Activated naive CD8-positive, alpha-beta T cell treated with anti-CD3 and anti-CD28 coated beads, Interleukin-2, amount 10 ng/mL, durations not matched to agents 7 days and 5 days (primary cell): ENCODE measurements around the gene WHRN. TPM values are rescaled to one million over a fixed set of nuclear protein-coding genes. Genes with fewer than 3 reads are reported as not detected.

ENCODE experiments used
- ATAC-seq: fragments of 150-1000 bp; cut with Tn5 transposase; one replicate; pipeline ENCODE4 v1.10.0; 2021; ENCODE audit warnings: low read depth, moderate library complexity
- POLR2A ChIA-PET: fragments of 350-600 bp; sonication (Branson Sonifier 250); formaldehyde crosslinking; loops from one replicate; lab custom pipeline; 2021; ENCODE audit warnings: antibody characterized with exemption; lab: Charles Lee
- DNase-seq: peaks from one replicate; pipeline ENCODE4 v3.0.0; 2021
- H3K27ac Mint-ChIP-seq: one replicate; pipeline ENCODE4 v1.8.0; 2022; ENCODE audit warnings: mild to moderate bottlenecking, mixed read lengths
- H3K27me3 Mint-ChIP-seq: one replicate; pipeline ENCODE4 v1.8.0; 2022; ENCODE audit warnings: mild to moderate bottlenecking, moderate library complexity, mixed read lengths
- H3K36me3 Mint-ChIP-seq: one replicate; pipeline ENCODE4 v1.8.0; 2021; ENCODE audit warnings: mild to moderate bottlenecking, mixed read lengths
- H3K4me1 Mint-ChIP-seq: one replicate; pipeline ENCODE4 v1.8.0; 2021; ENCODE audit warnings: mixed read lengths
- H3K4me3 Mint-ChIP-seq: one replicate; pipeline ENCODE4 v1.8.0; 2022; ENCODE audit warnings: mild to moderate bottlenecking, moderate library complexity, mixed read lengths
- H3K9me3 Mint-ChIP-seq: one replicate; pipeline ENCODE4 v1.8.0; 2021; ENCODE audit warnings: mixed read lengths
- total RNA-seq, 2 experiments: library from RNA; stranded (reverse); gene quantifications; one replicate each; pipeline ENCODE4 v1.2.3, GENCODE V29; 2021

WHRN gene
- total RNA-seq, 2 experiments from 2014 or later, result 10.5 TPM

GRCh38 chr9:114506082-114506390, 763 bp upstream of the WHRN start:
- POLR2A ChIA-PET, result no interaction called here
- ATAC-seq (no peak), DNase-seq (no peak)
- no peaks in the 10 kb centered on the region for H3K9me3 Mint-ChIP-seq
- H3K27ac Mint-ChIP-seq, result no peak overlapping the region
- H3K36me3 Mint-ChIP-seq, result no peaks in the 10 kb centered on the region
- H3K27me3 Mint-ChIP-seq, result peaks cover 69% of the 10 kb centered on the region
- H3K4me1 Mint-ChIP-seq, result peaks cover 7% of the 10 kb centered on the region
- H3K4me3 Mint-ChIP-seq, result peak overlapping the region; percentile 77

GRCh38 chr9:114504341-114505186, 709 bp downstream of the WHRN start:
- Mint-ChIP-seq H3K27me3 (peaks cover 63% of the 10 kb centered on the region), H3K9me3 (no peaks in the 10 kb centered on the region), H3K4me1 (peaks cover 7% of the 10 kb centered on the region), H3K4me3 (peak overlapping the region; percentile 66), H3K27ac (no peak overlapping the region), H3K36me3 (no peaks in the 10 kb centered on the region)
- ATAC-seq, result peak; percentile 25
- POLR2A ChIA-PET, result interaction anchor here (1.6 kb wide), 1 partner anchor 99 kb away, joined by 5 read pairs; no protein-coding TSS in a partner anchor
- DNase-seq, result peak; percentile 59

- DNase-seq, result no peak
- H3K9me3 Mint-ChIP-seq, result no peaks in the 10 kb centered on the region
- no peak for ATAC-seq
- peaks cover 7% of the 10 kb centered on the region for H3K4me1 Mint-ChIP-seq
- POLR2A ChIA-PET, result interaction anchor here (1.6 kb wide), 1 partner anchor 98 kb away, joined by 5 read pairs; no protein-coding TSS in a partner anchor
- H3K27ac Mint-ChIP-seq, result no peak overlapping the region
- no peaks in the 10 kb centered on the region for H3K36me3 Mint-ChIP-seq
- peaks cover 58% of the 10 kb centered on the region for H3K27me3 Mint-ChIP-seq
- H3K4me3 Mint-ChIP-seq, result peak overlapping the region; percentile 13
Measured at GRCh38 chr9:114503522-114504340, 1.5 kb downstream of the WHRN start.

- ATAC-seq, result no peak
- H3K27ac Mint-ChIP-seq, result no peak overlapping the region
- H3K36me3 Mint-ChIP-seq, result no peaks in the 10 kb centered on the region
- no peak for DNase-seq
- POLR2A ChIA-PET, result no interaction called here
- H3K27me3 Mint-ChIP-seq, result peaks cover 53% of the 10 kb centered on the region
- H3K9me3 Mint-ChIP-seq, result no peaks in the 10 kb centered on the region
- H3K4me1 Mint-ChIP-seq, result peaks cover 7% of the 10 kb centered on the region
- peak overlapping the region; percentile 26 for H3K4me3 Mint-ChIP-seq
Measured at GRCh38 chr9:114503009-114503408, 2.3 kb downstream of the WHRN start.

GRCh38 chr9:114501796-114502682, 3.2 kb downstream of the WHRN start:
- H3K4me3 Mint-ChIP-seq, result no peak overlapping the region
- no peak for ATAC-seq
- no peaks in the 10 kb centered on the region for H3K9me3 Mint-ChIP-seq
- H3K27ac Mint-ChIP-seq, result no peak overlapping the region
- POLR2A ChIA-PET, result no interaction called here
- H3K4me1 Mint-ChIP-seq, result peaks cover 12% of the 10 kb centered on the region
- no peak for DNase-seq
- H3K36me3 Mint-ChIP-seq, result no peaks in the 10 kb centered on the region
- H3K27me3 Mint-ChIP-seq, result peaks cover 43% of the 10 kb centered on the region

- no peak for DNase-seq
- Mint-ChIP-seq H3K36me3 (no peaks in the 10 kb centered on the region), H3K4me3 (no peak overlapping the region), H3K9me3 (no peaks in the 10 kb centered on the region), H3K27me3 (peaks cover 30% of the 10 kb centered on the region), H3K27ac (no peak overlapping the region), H3K4me1 (peaks cover 11% of the 10 kb centered on the region)
- ATAC-seq, result no peak
- POLR2A ChIA-PET, result no interaction called here
Measured at GRCh38 chr9:114500697-114501292, 4.5 kb downstream of the WHRN start.

GRCh38 chr9:114499941-114500696, 5.2 kb downstream of the WHRN start:
- ATAC-seq (no peak), DNase-seq (no peak)
- H3K36me3 Mint-ChIP-seq, result no peaks in the 10 kb centered on the region
- H3K9me3 Mint-ChIP-seq, result no peaks in the 10 kb centered on the region
- H3K27ac Mint-ChIP-seq, result no peak overlapping the region
- H3K27me3 Mint-ChIP-seq, result peaks cover 31% of the 10 kb centered on the region
- H3K4me3 Mint-ChIP-seq, result no peak overlapping the region
- peaks cover 9% of the 10 kb centered on the region for H3K4me1 Mint-ChIP-seq
- POLR2A ChIA-PET, result no interaction called here

- no peak for DNase-seq
- Mint-ChIP-seq H3K9me3 (no peaks in the 10 kb centered on the region), H3K4me1 (peaks cover 9% of the 10 kb centered on the region), H3K27ac (no peak overlapping the region), H3K27me3 (peaks cover 31% of the 10 kb centered on the region), H3K36me3 (no peaks in the 10 kb centered on the region), H3K4me3 (no peak overlapping the region)
- POLR2A ChIA-PET, result no interaction called here
- ATAC-seq, result no peak
Measured at GRCh38 chr9:114499528-114499927, 5.7 kb downstream of the WHRN start.

GRCh38 chr9:114497727-114498382, 7.4 kb downstream of the WHRN start:
- peaks cover 20% of the 10 kb centered on the region for H3K27me3 Mint-ChIP-seq
- no peak overlapping the region for H3K4me3 Mint-ChIP-seq
- H3K4me1 Mint-ChIP-seq, result peaks cover 8% of the 10 kb centered on the region
- no peaks in the 10 kb centered on the region for H3K36me3 Mint-ChIP-seq
- ATAC-seq, result no peak
- no peak for DNase-seq
- POLR2A ChIA-PET, result no interaction called here
- H3K9me3 Mint-ChIP-seq, result no peaks in the 10 kb centered on the region
- no peak overlapping the region for H3K27ac Mint-ChIP-seq

- ATAC-seq (no peak), DNase-seq (no peak)
- no peaks in the 10 kb centered on the region for H3K9me3 Mint-ChIP-seq
- H3K4me1 Mint-ChIP-seq, result peaks cover 8% of the 10 kb centered on the region
- peaks cover 19% of the 10 kb centered on the region for H3K27me3 Mint-ChIP-seq
- no peaks in the 10 kb centered on the region for H3K36me3 Mint-ChIP-seq
- POLR2A ChIA-PET, result no interaction called here
- H3K27ac Mint-ChIP-seq, result no peak overlapping the region
- no peak overlapping the region for H3K4me3 Mint-ChIP-seq
Measured at GRCh38 chr9:114497236-114497635, 8.0 kb downstream of the WHRN start.

GRCh38 chr9:114496011-114496410, 9.3 kb downstream of the WHRN start:
- Mint-ChIP-seq H3K9me3 (no peaks in the 10 kb centered on the region), H3K27me3 (peaks cover 11% of the 10 kb centered on the region), H3K27ac (no peak overlapping the region), H3K36me3 (no peaks in the 10 kb centered on the region), H3K4me3 (no peak overlapping the region), H3K4me1 (peaks cover 8% of the 10 kb centered on the region)
- DNase-seq, result no peak
- no peak for ATAC-seq
- POLR2A ChIA-PET, result no interaction called here
